Measurements from ENCODE around the gene NUDT5.

Gene NUDT5

GRCh38 chr10:12205082-12205481, 9.4 kb upstream of the NUDT5 start:
- H3K9me3 ChIP-seq (ENCODE audit: insufficient read depth, low read depth, low read length) = no peaks in the 10 kb centered on the region
- H3K27me3 ChIP-seq (ENCODE audit: insufficient read depth, low read length, poor library complexity, severe bottlenecking) = no peaks in the 10 kb centered on the region
- H3K79me2 ChIP-seq (ENCODE audit: insufficient read depth, low read length) = peaks cover 66% of the 10 kb centered on the region
- no peak for TF ChIP-seq EZH2phosphoT487 (IDR thresholded peaks at IDR 0.05; ENCODE audit: borderline replicate concordance)
- TF ChIP-seq CTCF (conservative IDR thresholded peaks at IDR 0.05; ENCODE audit: low read length) = no peak
- peaks cover 24% of the 10 kb centered on the region for H4K20me1 ChIP-seq (ENCODE audit: insufficient read depth, low read length, poor library complexity, severe bottlenecking)
- no peaks in the 10 kb centered on the region for H3K9me2 ChIP-seq (replicated peaks; ENCODE audit: low read depth, low read length)
- no peaks in the 10 kb centered on the region for H3F3A ChIP-seq (ENCODE audit: low read depth)
- H3K4me1 ChIP-seq (ENCODE audit: insufficient read depth, low read length, poor library complexity, severe bottlenecking) = peaks cover 15% of the 10 kb centered on the region
- H3K4me3 ChIP-seq (ENCODE audit: low read length, poor library complexity, severe bottlenecking) = no peak overlapping the region
- no peak overlapping the region for H2AFZ ChIP-seq (ENCODE audit: low read length)
- no peak overlapping the region for H3K4me2 ChIP-seq (ENCODE audit: low read depth, low read length, poor library complexity, severe bottlenecking)
- H3K9ac ChIP-seq (ENCODE audit: low read depth, low read length, poor library complexity, severe bottlenecking) = no peak overlapping the region
- peaks cover 52% of the 10 kb centered on the region for H3K36me3 ChIP-seq (ENCODE audit: insufficient read depth, low read length)

- peaks cover 26% of the 10 kb centered on the region for H3K4me1 ChIP-seq (ENCODE audit: insufficient read depth, low read length, poor library complexity, severe bottlenecking)
- H3K36me3 ChIP-seq (ENCODE audit: insufficient read depth, low read length) = peaks cover 47% of the 10 kb centered on the region
- H2AFZ ChIP-seq (ENCODE audit: low read length) = no peak overlapping the region
- H3K9ac ChIP-seq (ENCODE audit: low read depth, low read length, poor library complexity, severe bottlenecking) = no peak overlapping the region
- H3F3A ChIP-seq (ENCODE audit: low read depth) = no peaks in the 10 kb centered on the region
- H3K4me2 ChIP-seq (ENCODE audit: low read depth, low read length, poor library complexity, severe bottlenecking) = peak overlapping the region; percentile 64
- no peaks in the 10 kb centered on the region for H3K9me3 ChIP-seq (ENCODE audit: insufficient read depth, low read depth, low read length)
- H3K79me2 ChIP-seq (ENCODE audit: insufficient read depth, low read length) = peaks cover 87% of the 10 kb centered on the region
- H3K9me2 ChIP-seq (replicated peaks; ENCODE audit: low read depth, low read length) = no peaks in the 10 kb centered on the region
- peak overlapping the region; percentile 46 for H3K4me3 ChIP-seq (ENCODE audit: low read length, poor library complexity, severe bottlenecking)
- TF ChIP-seq EZH2phosphoT487 (IDR thresholded peaks at IDR 0.05; ENCODE audit: borderline replicate concordance) (no peak), CTCF (conservative IDR thresholded peaks at IDR 0.05; ENCODE audit: low read length) (no peak)
- H4K20me1 ChIP-seq (ENCODE audit: insufficient read depth, low read length, poor library complexity, severe bottlenecking) = peaks cover 34% of the 10 kb centered on the region
- H3K27me3 ChIP-seq (ENCODE audit: insufficient read depth, low read length, poor library complexity, severe bottlenecking) = no peaks in the 10 kb centered on the region
These were observed 6.5 kb upstream of the NUDT5 start for GRCh38 chr10:12202226-12202625.

- no peak for TF ChIP-seq CTCF (conservative IDR thresholded peaks at IDR 0.05; ENCODE audit: low read length)
- TF ChIP-seq EZH2phosphoT487 (IDR thresholded peaks at IDR 0.05; ENCODE audit: borderline replicate concordance) = no peak
- no peaks in the 10 kb centered on the region for H3K9me2 ChIP-seq (replicated peaks; ENCODE audit: low read depth, low read length)
- H3K4me3 ChIP-seq (ENCODE audit: low read length, poor library complexity, severe bottlenecking) = peak overlapping the region; percentile 46
- no peaks in the 10 kb centered on the region for H3F3A ChIP-seq (ENCODE audit: low read depth)
- peaks cover 43% of the 10 kb centered on the region for H3K36me3 ChIP-seq (ENCODE audit: insufficient read depth, low read length)
- H3K4me1 ChIP-seq (ENCODE audit: insufficient read depth, low read length, poor library complexity, severe bottlenecking) = peaks cover 31% of the 10 kb centered on the region
- H3K4me2 ChIP-seq (ENCODE audit: low read depth, low read length, poor library complexity, severe bottlenecking) = peak overlapping the region; percentile 64
- H3K27me3 ChIP-seq (ENCODE audit: insufficient read depth, low read length, poor library complexity, severe bottlenecking) = no peaks in the 10 kb centered on the region
- H3K9me3 ChIP-seq (ENCODE audit: insufficient read depth, low read depth, low read length) = no peaks in the 10 kb centered on the region
- H3K79me2 ChIP-seq (ENCODE audit: insufficient read depth, low read length) = peaks cover 93% of the 10 kb centered on the region
- no peak overlapping the region for H2AFZ ChIP-seq (ENCODE audit: low read length)
- peaks cover 40% of the 10 kb centered on the region for H4K20me1 ChIP-seq (ENCODE audit: insufficient read depth, low read length, poor library complexity, severe bottlenecking)
- peak overlapping the region; percentile 30 for H3K9ac ChIP-seq (ENCODE audit: low read depth, low read length, poor library complexity, severe bottlenecking)
These were observed 5.9 kb upstream of the NUDT5 start for GRCh38 chr10:12201543-12201942.
